GM11168 (cell line): Measurements from ENCODE around the gene ARAP2.

ENCODE experiments used
- in situ Hi-C: fragments of 300-500 bp; cut with MboI; formaldehyde crosslinking; loops from one replicate; pipeline ENCODE4 v1.12.0; 2022; ENCODE audit warnings: low sequenced_read_pairs; ENCODE audit not compliant: unreplicated experiment

The ARAP2 gene

GRCh38 chr4:36133658-36134057, 110.7 kb downstream of the ARAP2 start:
- in situ Hi-C loops = no loop called here

- in situ Hi-C loops = no loop called here
Measured at GRCh38 chr4:36133086-36133485, 111.2 kb downstream of the ARAP2 start.

- in situ Hi-C loops = no loop called here
Measured at GRCh38 chr4:36130641-36131040, 113.7 kb downstream of the ARAP2 start.

GRCh38 chr4:36128689-36129088, 115.6 kb downstream of the ARAP2 start:
- in situ Hi-C loops = no loop called here

- in situ Hi-C loops = no loop called here
Measured at GRCh38 chr4:36123906-36124305, 120.4 kb downstream of the ARAP2 start.

GRCh38 chr4:36115312-36115711, 129.0 kb downstream of the ARAP2 start:
- in situ Hi-C loops = no loop called here

- in situ Hi-C loops = no loop called here
Measured at GRCh38 chr4:36111172-36111571, 133.1 kb downstream of the ARAP2 start.

GRCh38 chr4:36099509-36099908, 144.8 kb downstream of the ARAP2 start:
- in situ Hi-C loops = no loop called here

- in situ Hi-C loops = no loop called here
Measured at GRCh38 chr4:36094995-36095394, 149.3 kb downstream of the ARAP2 start.

GRCh38 chr4:36091997-36092396, 152.3 kb downstream of the ARAP2 start:
- in situ Hi-C loops = no loop called here

GRCh38 chr4:36088542-36088941, 155.8 kb downstream of the ARAP2 start:
- in situ Hi-C loops = no loop called here

GRCh38 chr4:36086261-36086786, 158.0 kb downstream of the ARAP2 start:
- in situ Hi-C loops = no loop called here

GRCh38 chr4:36082817-36083216, 161.5 kb downstream of the ARAP2 start:
- in situ Hi-C loops = no loop called here

GRCh38 chr4:36081185-36081584, 163.1 kb downstream of the ARAP2 start:
- in situ Hi-C loops = no loop called here

- in situ Hi-C loops = no loop called here
Measured at GRCh38 chr4:36079666-36080065, 164.6 kb downstream of the ARAP2 start.

- in situ Hi-C loops = no loop called here
Measured at GRCh38 chr4:36078319-36078718, 166.0 kb downstream of the ARAP2 start.

- in situ Hi-C loops = no loop called here
Measured at GRCh38 chr4:36072529-36072928, 171.8 kb downstream of the ARAP2 start.

- in situ Hi-C loops = no loop called here
Measured at GRCh38 chr4:36067116-36067515, 177.2 kb downstream of the ARAP2 start.

- in situ Hi-C loops = no loop called here
Measured at GRCh38 chr4:36065274-36065871, 178.9 kb downstream of the ARAP2 start.

- in situ Hi-C loops = no loop called here
Measured at GRCh38 chr4:36064117-36064516, 180.2 kb downstream of the ARAP2 start.

GRCh38 chr4:36056136-36056535, 188.2 kb downstream of the ARAP2 start:
- in situ Hi-C loops = no loop called here

GRCh38 chr4:36054694-36055422, 189.5 kb downstream of the ARAP2 start:
- in situ Hi-C loops = no loop called here
